ENCODE data around the gene CCDC38. TPM values are rescaled to one million over a fixed set of nuclear protein-coding genes. Genes with fewer than 3 reads are reported as not detected.
"Not testable (repeated sequence)": the region's sequence is repeated elsewhere in the genome, so short reads cannot be mapped to it uniquely, and the experiment has no call there.

CCDC38 gene
- total and polyA plus RNA-seq, 2 experiments from 2014 or later = not detected

- H3K27me3 ChIP-seq = no peaks in the 10 kb centered on the region
Measured at GRCh38 chr12:95852133-95852532, 90.3 kb downstream of the CCDC38 start.

GRCh38 chr12:95851606-95852005 lies 90.8 kb downstream of the CCDC38 start:
- H3K4me1 ChIP-seq (ENCODE audit: low read depth) = no peaks in the 10 kb centered on the region
- no peaks in the 10 kb centered on the region for H3K36me3 ChIP-seq
- no peak for DNase-seq (ENCODE audit: low read depth in 1 of 2, low spot score in 1 of 2)
- H3K27ac ChIP-seq = no peak overlapping the region
- H3K4me3 ChIP-seq = no peak overlapping the region
- no peak for TF ChIP-seq CTCF (IDR thresholded peaks at IDR 0.05; ENCODE audit: low read depth, low read length)
- H3K9me3 ChIP-seq (ENCODE audit: low read depth) = no peaks in the 10 kb centered on the region
- no peaks in the 10 kb centered on the region for H3K27me3 ChIP-seq

More at GRCh38 chr12:95852133-95852532, 90.3 kb downstream of the CCDC38 start:
- Histone ChIP-seq H3K36me3 (no peaks in the 10 kb centered on the region), H3K27ac (no peak overlapping the region), H3K4me3 (no peak overlapping the region), H3K4me1 (ENCODE audit: low read depth) (no peaks in the 10 kb centered on the region), H3K9me3 (ENCODE audit: low read depth) (no peaks in the 10 kb centered on the region)
- DNase-seq (ENCODE audit: low read depth in 1 of 2, low spot score in 1 of 2) = no peak
- no peak for TF ChIP-seq CTCF (IDR thresholded peaks at IDR 0.05; ENCODE audit: low read depth, low read length)

- DNase-seq (ENCODE audit: low read depth in 1 of 2, low spot score in 1 of 2) = peak in 1 of 2 donors; percentile 61
- Histone ChIP-seq H3K27me3 (no peaks in the 10 kb centered on the region), H3K4me1 (ENCODE audit: low read depth) (no peaks in the 10 kb centered on the region), H3K36me3 (no peaks in the 10 kb centered on the region), H3K9me3 (ENCODE audit: low read depth) (no peaks in the 10 kb centered on the region), H3K4me3 (no peak overlapping the region), H3K27ac (no peak overlapping the region)
- peak; percentile 38 for TF ChIP-seq CTCF (IDR thresholded peaks at IDR 0.05; ENCODE audit: low read depth, low read length)
Measured at GRCh38 chr12:95848575-95849388, 93.6 kb downstream of the CCDC38 start.

GRCh38 chr12:95842426-95842825 lies 100.0 kb downstream of the CCDC38 start:
- H3K27ac ChIP-seq; H3K36me3 ChIP-seq; H3K4me1 ChIP-seq (ENCODE audit: low read depth); H3K27me3 ChIP-seq; H3K4me3 ChIP-seq; H3K9me3 ChIP-seq (ENCODE audit: low read depth): not testable (repeated sequence)
- peak in 1 of 2 donors; percentile 8 for DNase-seq (ENCODE audit: low read depth in 1 of 2, low spot score in 1 of 2)

- Histone ChIP-seq H3K9me3 (ENCODE audit: low read depth) (no peaks in the 10 kb centered on the region), H3K36me3 (no peaks in the 10 kb centered on the region), H3K27ac (no peak overlapping the region), H3K4me3 (no peak overlapping the region), H3K4me1 (ENCODE audit: low read depth) (no peaks in the 10 kb centered on the region), H3K27me3 (peaks cover 19% of the 10 kb centered on the region)
- peak in 1 of 2 donors; percentile 78 for DNase-seq (ENCODE audit: low read depth in 1 of 2, low spot score in 1 of 2)
- no peak for TF ChIP-seq CTCF (IDR thresholded peaks at IDR 0.05; ENCODE audit: low read depth, low read length)
Measured at GRCh38 chr12:95838125-95838524, 104.3 kb downstream of the CCDC38 start.

GRCh38 chr12:95837240-95838038 lies 105.0 kb downstream of the CCDC38 start:
- H3K27ac ChIP-seq = no peak overlapping the region
- DNase-seq (ENCODE audit: low read depth in 1 of 2, low spot score in 1 of 2) = no peak
- H3K27me3 ChIP-seq = peaks cover 22% of the 10 kb centered on the region
- TF ChIP-seq CTCF (IDR thresholded peaks at IDR 0.05; ENCODE audit: low read depth, low read length) = no peak
- no peaks in the 10 kb centered on the region for H3K9me3 ChIP-seq (ENCODE audit: low read depth)
- no peaks in the 10 kb centered on the region for H3K36me3 ChIP-seq
- no peak overlapping the region for H3K4me3 ChIP-seq
- no peaks in the 10 kb centered on the region for H3K4me1 ChIP-seq (ENCODE audit: low read depth)

All from cardiac muscle cell (in vitro differentiated cells and primary cell).